Measurements from ENCODE around the gene ST3GAL2.

ST3GAL2 gene

GRCh38 chr16:70437017-70437581 is 1.8 kb downstream of the ST3GAL2 start:
- DNase-seq, result no peak

GRCh38 chr16:70434484-70435260 is 4.2 kb downstream of the ST3GAL2 start:
- DNase-seq, result no peak

- DNase-seq, result no peak
Measured at GRCh38 chr16:70433458-70434103, 5.3 kb downstream of the ST3GAL2 start.

- DNase-seq, result no peak
Measured at GRCh38 chr16:70432723-70433457, 6.0 kb downstream of the ST3GAL2 start.

- DNase-seq, result no peak
Measured at GRCh38 chr16:70432356-70432722, 6.6 kb downstream of the ST3GAL2 start.

GRCh38 chr16:70430667-70431536 is 8.0 kb downstream of the ST3GAL2 start:
- peak; percentile 44 to 54 for DNase-seq

- DNase-seq, result no peak
Measured at GRCh38 chr16:70429888-70430666, 8.8 kb downstream of the ST3GAL2 start.

- DNase-seq, result peak; percentile 79 to 81
Measured at GRCh38 chr16:70428178-70428998, 10.5 kb downstream of the ST3GAL2 start.

GRCh38 chr16:70427786-70428177 is 11.1 kb downstream of the ST3GAL2 start:
- DNase-seq, result no peak

- no peak for DNase-seq
Measured at GRCh38 chr16:70422543-70422942, 16.4 kb downstream of the ST3GAL2 start.

GRCh38 chr16:70421473-70422311 is 17.2 kb downstream of the ST3GAL2 start:
- DNase-seq, result no peak

- DNase-seq, result no peak
Measured at GRCh38 chr16:70421014-70421413, 17.9 kb downstream of the ST3GAL2 start.

GRCh38 chr16:70419384-70420327 is 19.2 kb downstream of the ST3GAL2 start:
- no peak for DNase-seq

GRCh38 chr16:70418993-70419318 is 19.9 kb downstream of the ST3GAL2 start:
- peak in 1 of 2 experiments; percentile 30 for DNase-seq

GRCh38 chr16:70418274-70418992 is 20.5 kb downstream of the ST3GAL2 start:
- DNase-seq, result peak; percentile 44 to 49

- DNase-seq, result no peak
Measured at GRCh38 chr16:70417661-70418060, 21.2 kb downstream of the ST3GAL2 start.

GRCh38 chr16:70416748-70417616 is 21.9 kb downstream of the ST3GAL2 start:
- DNase-seq, result no peak

All from activated T-cell treated with anti-CD3 and anti-CD28 coated beads, Interleukin-2, amount 50 U/mL, for 48 hours (primary cell).